Measurements from ENCODE around the gene GUCY2C. TPM values are rescaled to one million over a fixed set of nuclear protein-coding genes. Genes with fewer than 3 reads are reported as not detected.
"Not testable (repeated sequence)": the region's sequence is repeated elsewhere in the genome, so short reads cannot be mapped to it uniquely, and the experiment has no call there.

Gene GUCY2C
- total RNA-seq, 1 experiment from 2014 or later: 1.9 TPM

GRCh38 chr12:14741153-14741552 is 44.8 kb upstream of the GUCY2C start:
- Histone ChIP-seq H3K9me3 (ENCODE audit: control insufficient read depth, low read depth, low read length) (peaks cover 20% of the 10 kb centered on the region), H3K4ac (ENCODE audit: low read depth, low read length) (no peak overlapping the region), H4K5ac (ENCODE audit: insufficient read length, low read depth, low read length) (no peak overlapping the region), H3K23ac (ENCODE audit: insufficient read length, low read depth, low read length) (no peak overlapping the region), H4K8ac (replicated peaks; ENCODE audit: insufficient read length, low read depth, low read length) (no peak overlapping the region), H3T11ph (ENCODE audit: low read length) (no peak overlapping the region), H3K23me2 (ENCODE audit: insufficient read length, low read depth, low read length, poor library complexity, severe bottlenecking) (no peaks in the 10 kb centered on the region), H2AFZ (ENCODE audit: low read length) (no peak overlapping the region), H3K9ac (ENCODE audit: extremely low read depth, insufficient read length, low read length) (no peak overlapping the region), H3K4me1 (ENCODE audit: insufficient read depth, low read length) (no peaks in the 10 kb centered on the region), H3K79me1 (ENCODE audit: insufficient read depth, low read depth, low read length, poor library complexity, severe bottlenecking) (no peaks in the 10 kb centered on the region), H2BK20ac (ENCODE audit: low read depth, low read length, poor library complexity, severe bottlenecking) (no peak overlapping the region), H3K27ac (ENCODE audit: insufficient read length, low read depth, low read length) (no peak overlapping the region), H3K56ac (ENCODE audit: insufficient read length, low read depth, low read length) (no peak overlapping the region), H3K27me3 (ENCODE audit: insufficient read depth, low read length) (no peaks in the 10 kb centered on the region), H3K4me2 (ENCODE audit: insufficient read depth, insufficient read length, low read length) (no peak overlapping the region), H2AK5ac (ENCODE audit: insufficient read length, low read length) (no peak overlapping the region), H4K20me1 (ENCODE audit: control insufficient read depth, insufficient read depth, insufficient read length) (no peaks in the 10 kb centered on the region), H4K91ac (ENCODE audit: insufficient read length, low read depth, low read length) (no peak overlapping the region), H2BK12ac (ENCODE audit: insufficient read length, low read depth, low read length) (no peak overlapping the region), H2BK15ac (ENCODE audit: low read depth, low read length) (no peak overlapping the region), H2BK5ac (ENCODE audit: insufficient read length, low read length) (no peak overlapping the region), H3K14ac (ENCODE audit: insufficient read depth, low read length) (no peak overlapping the region), H3K18ac (ENCODE audit: insufficient read length, low read depth, low read length) (no peak overlapping the region), H2BK120ac (ENCODE audit: low read depth, low read length, poor library complexity, severe bottlenecking) (no peak overlapping the region), H3K79me2 (ENCODE audit: insufficient read depth, low read length) (no peaks in the 10 kb centered on the region)
- Mint-ChIP-seq H3K27me3 (ENCODE audit: low read depth) (no peaks in the 10 kb centered on the region), H3K36me3 (ENCODE audit: insufficient read depth in 1 of 3, low read depth in 3 of 3) (peaks cover 27 to 48% (median 36%) of the 10 kb centered on the region in 3 experiments), H3K27ac (no peak overlapping the region), H3K9me3 (peaks cover 42 to 43% of the 10 kb centered on the region in 2 experiments), H3K4me1 (no peaks in the 10 kb centered on the region), H3K4me3 (no peak overlapping the region)
- whole genome bisulfite sequencing (ENCODE audit: extremely low coverage, insufficient read length, low lambda C conversion rate): no CpG with 5 or more reads among the region's 4 CpGs
- TF ChIP-seq, protein P1, sequence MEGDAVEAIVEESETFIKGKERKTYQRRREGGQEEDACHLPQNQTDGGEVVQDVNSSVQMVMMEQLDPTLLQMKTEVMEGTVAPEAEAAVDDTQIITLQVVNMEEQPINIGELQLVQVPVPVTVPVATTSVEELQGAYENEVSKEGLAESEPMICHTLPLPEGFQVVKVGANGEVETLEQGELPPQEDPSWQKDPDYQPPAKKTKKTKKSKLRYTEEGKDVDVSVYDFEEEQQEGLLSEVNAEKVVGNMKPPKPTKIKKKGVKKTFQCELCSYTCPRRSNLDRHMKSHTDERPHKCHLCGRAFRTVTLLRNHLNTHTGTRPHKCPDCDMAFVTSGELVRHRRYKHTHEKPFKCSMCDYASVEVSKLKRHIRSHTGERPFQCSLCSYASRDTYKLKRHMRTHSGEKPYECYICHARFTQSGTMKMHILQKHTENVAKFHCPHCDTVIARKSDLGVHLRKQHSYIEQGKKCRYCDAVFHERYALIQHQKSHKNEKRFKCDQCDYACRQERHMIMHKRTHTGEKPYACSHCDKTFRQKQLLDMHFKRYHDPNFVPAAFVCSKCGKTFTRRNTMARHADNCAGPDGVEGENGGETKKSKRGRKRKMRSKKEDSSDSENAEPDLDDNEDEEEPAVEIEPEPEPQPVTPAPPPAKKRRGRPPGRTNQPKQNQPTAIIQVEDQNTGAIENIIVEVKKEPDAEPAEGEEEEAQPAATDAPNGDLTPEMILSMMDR (conservative IDR thresholded peaks at IDR 0.05): no peak
- no peak for DNase-seq

- H3K23ac ChIP-seq (ENCODE audit: insufficient read length, low read depth, low read length); H4K20me1 ChIP-seq (ENCODE audit: control insufficient read depth, insufficient read depth, insufficient read length); H3K27me3 ChIP-seq (ENCODE audit: insufficient read depth, low read length); H4K8ac ChIP-seq (replicated peaks; ENCODE audit: insufficient read length, low read depth, low read length); H3K14ac ChIP-seq (ENCODE audit: insufficient read depth, low read length); H3K27ac Mint-ChIP-seq; H3K79me1 ChIP-seq (ENCODE audit: insufficient read depth, low read depth, low read length, poor library complexity, severe bottlenecking); DNase-seq; H3K4me3 Mint-ChIP-seq; H2AK5ac ChIP-seq (ENCODE audit: insufficient read length, low read length); H3K4me2 ChIP-seq (ENCODE audit: insufficient read depth, insufficient read length, low read length); H2BK120ac ChIP-seq (ENCODE audit: low read depth, low read length, poor library complexity, severe bottlenecking); H3K56ac ChIP-seq (ENCODE audit: insufficient read length, low read depth, low read length); H4K5ac ChIP-seq (ENCODE audit: insufficient read length, low read depth, low read length); H4K91ac ChIP-seq (ENCODE audit: insufficient read length, low read depth, low read length); H2AFZ ChIP-seq (ENCODE audit: low read length); H3K9ac ChIP-seq (ENCODE audit: extremely low read depth, insufficient read length, low read length); H2BK15ac ChIP-seq (ENCODE audit: low read depth, low read length); H3K4me1 Mint-ChIP-seq; H3K36me3 Mint-ChIP-seq (ENCODE audit: insufficient read depth in 1 of 3, low read depth in 3 of 3); H2BK12ac ChIP-seq (ENCODE audit: insufficient read length, low read depth, low read length); H2BK20ac ChIP-seq (ENCODE audit: low read depth, low read length, poor library complexity, severe bottlenecking); H3K4me1 ChIP-seq (ENCODE audit: insufficient read depth, low read length); H3K4ac ChIP-seq (ENCODE audit: low read depth, low read length); H3K9me3 Mint-ChIP-seq; H3K27me3 Mint-ChIP-seq (ENCODE audit: low read depth); H2BK5ac ChIP-seq (ENCODE audit: insufficient read length, low read length); H3K18ac ChIP-seq (ENCODE audit: insufficient read length, low read depth, low read length); H3K23me2 ChIP-seq (ENCODE audit: insufficient read length, low read depth, low read length, poor library complexity, severe bottlenecking); H3K27ac ChIP-seq (ENCODE audit: insufficient read length, low read depth, low read length); H3K79me2 ChIP-seq (ENCODE audit: insufficient read depth, low read length); H3T11ph ChIP-seq (ENCODE audit: low read length); H3K9me3 ChIP-seq (ENCODE audit: control insufficient read depth, low read depth, low read length): not testable (repeated sequence)
- no CpG with 5 or more reads among the region's 16 CpGs for WGBS (ENCODE audit: extremely low coverage, insufficient read length, low lambda C conversion rate)
Measured at GRCh38 chr12:14736441-14736840, 40.0 kb upstream of the GUCY2C start.

Data from H9 (cell line).